GM19099 (cell line): ENCODE results near the gene IL1RL2.

Experiments used
- POLR2A ChIP-seq: IDR thresholded peaks from 3 replicates; pipeline ENCODE4 v1.6.1; 2011; ENCODE audit warnings: low read depth; ENCODE audit not compliant: insufficient read length; ENCODE audit errors: extremely low read depth

IL1RL2 gene

DNA sequence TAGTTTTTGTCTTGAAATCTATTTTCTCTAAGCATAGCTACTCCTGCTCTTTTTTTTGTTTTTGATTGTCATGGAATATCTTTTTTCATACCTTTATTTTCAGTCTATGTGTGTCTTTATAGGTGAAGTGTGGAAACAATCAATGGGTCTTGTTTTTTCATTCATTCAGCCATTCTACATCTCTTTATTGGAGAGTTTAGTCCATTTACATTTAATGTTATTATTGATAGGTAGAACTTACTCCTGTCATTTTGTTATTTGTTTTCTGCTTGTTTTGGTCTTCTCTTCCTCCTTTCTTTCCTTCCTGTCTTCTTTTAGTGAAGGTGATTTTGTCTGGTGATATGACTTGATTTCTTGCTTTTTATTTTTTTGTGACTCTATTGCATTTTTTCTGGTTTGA is 17.8 kb downstream of the IL1RL2 start:
- no peak for TF ChIP-seq POLR2A

DNA sequence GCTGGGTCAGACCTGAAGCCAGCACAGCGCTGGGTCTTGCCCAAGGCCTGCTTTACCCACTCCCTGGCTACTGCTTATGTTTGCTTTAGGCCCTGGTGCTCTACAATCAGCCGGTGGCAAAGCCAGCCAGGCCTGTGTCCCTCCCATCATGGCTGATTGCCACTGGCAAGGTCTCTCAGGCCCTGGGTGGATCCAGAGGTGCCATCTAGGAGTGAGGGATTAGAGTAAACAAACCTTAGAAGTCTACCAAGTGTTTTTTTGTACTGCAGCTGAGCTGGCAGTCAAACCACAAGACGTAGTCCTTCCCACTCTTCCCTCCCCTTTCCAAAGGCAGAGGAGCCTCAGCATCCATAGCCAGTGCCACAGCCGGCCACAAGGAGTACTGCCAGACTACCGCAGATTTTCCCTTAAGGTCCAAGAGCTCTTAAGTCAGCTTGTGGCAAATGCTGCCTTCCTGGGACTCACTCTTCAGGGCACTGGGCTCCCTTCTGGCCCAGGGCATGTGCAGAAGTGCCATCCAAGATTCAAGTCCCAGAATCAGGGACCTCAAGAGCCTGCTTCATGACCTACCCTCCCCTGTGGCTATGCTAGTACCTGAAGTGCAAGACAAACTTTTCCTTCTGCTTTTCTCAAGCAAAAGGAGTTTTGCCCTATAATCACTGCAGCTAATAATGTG is 20.0 kb downstream of the IL1RL2 start:
- no peak for TF ChIP-seq POLR2A

DNA sequence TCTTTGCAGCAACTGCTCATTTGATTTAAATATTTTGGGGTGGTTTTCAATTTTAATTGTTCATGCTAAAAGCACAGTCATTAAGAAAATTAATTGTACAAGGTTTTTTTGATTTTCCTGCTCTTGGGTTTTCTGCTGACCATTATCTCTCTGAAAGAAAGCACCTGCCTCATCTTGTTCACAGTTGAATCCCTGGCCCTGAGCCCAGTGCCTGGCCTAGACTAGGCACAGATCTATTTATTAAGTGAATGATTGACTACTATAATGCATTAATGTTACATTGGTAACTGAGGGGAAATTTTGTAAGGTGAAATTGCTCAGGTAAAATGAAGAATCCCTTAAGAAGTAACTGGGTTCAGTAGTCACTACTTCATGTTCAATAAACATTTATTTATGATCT is 22.0 kb downstream of the IL1RL2 start:
- TF ChIP-seq POLR2A, result no peak

DNA sequence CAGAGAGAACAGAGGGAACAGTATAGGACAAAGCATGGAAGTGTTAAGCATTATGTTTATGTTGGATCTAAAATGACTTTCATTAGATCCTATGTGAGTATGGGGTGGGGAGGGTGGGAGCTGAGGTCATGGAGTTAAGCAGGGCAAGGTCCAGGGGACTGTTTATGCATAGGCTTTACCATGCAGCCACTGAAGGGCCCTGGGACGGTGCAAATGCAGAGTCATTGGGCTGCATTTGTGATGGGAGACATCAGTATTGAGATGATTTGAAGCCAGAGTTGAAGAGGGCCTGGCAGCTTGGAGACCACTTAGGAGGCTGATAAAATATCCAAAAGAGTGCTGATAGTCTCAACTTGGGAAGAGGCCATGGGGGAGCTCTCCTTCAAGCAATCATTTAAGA is 22.7 kb downstream of the IL1RL2 start:
- TF ChIP-seq POLR2A, result no peak

DNA sequence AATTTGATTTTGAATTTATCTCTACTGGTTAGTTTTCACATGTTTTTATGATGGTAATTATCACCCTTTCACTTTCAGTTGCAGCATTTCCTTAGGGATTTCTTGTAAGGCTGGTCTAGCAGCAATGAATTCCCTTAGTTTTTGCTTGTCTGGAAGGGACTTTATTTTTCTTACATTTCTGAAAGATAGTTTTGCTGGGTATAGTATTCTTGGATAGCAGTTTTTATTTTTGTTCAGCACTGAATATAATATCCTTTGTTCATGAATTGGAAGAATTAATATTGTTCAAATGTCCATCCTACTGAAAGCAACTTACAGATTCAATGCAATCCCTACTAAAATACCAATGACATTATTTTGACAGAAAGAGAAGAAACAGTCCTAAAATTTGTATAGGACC is 30.2 kb downstream of the IL1RL2 start:
- no peak for TF ChIP-seq POLR2A

DNA sequence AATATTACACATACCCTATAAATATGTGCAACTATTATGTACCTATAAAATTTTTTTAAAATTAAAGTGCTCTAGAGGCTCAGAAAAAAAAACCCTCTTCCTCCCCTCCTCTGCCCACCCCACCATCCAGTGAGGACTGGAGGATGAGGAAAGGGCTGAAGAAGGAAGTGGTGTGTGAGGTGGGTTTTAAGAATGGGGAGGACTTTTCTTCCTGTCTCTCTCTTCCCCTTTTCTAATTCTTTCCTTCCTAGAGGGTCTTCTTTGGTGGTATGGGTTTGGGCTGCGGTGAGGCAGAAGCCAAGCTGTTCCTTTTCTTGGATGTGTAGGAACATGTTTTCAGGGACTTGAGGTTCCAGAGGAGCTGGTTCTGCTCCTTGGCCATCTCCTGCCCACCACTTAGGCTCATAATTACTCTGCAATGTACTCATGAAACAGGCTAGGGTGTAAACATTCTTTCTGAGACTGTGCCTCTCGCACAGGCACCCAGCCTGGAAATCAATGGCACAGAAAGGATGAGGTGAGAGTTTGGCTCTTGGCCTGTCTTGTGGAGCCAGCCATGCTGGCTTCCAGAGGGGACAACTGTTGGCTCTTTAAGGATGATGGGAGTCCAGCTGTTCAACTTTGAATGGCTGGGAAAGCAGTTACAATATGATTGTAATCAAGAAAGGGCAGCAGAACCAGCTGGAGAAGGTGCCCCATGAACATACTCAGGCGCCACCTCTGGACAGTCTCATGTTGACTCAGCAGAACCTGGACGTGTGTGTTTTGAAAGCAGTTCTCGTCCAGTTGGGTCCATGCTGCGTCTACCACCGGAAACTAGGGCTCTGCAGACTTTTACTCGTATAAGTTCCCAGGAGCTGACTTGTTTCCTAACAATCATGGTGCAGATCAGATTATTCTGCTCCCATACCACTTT is 38.3 kb downstream of the IL1RL2 start:
- no peak for TF ChIP-seq POLR2A

DNA sequence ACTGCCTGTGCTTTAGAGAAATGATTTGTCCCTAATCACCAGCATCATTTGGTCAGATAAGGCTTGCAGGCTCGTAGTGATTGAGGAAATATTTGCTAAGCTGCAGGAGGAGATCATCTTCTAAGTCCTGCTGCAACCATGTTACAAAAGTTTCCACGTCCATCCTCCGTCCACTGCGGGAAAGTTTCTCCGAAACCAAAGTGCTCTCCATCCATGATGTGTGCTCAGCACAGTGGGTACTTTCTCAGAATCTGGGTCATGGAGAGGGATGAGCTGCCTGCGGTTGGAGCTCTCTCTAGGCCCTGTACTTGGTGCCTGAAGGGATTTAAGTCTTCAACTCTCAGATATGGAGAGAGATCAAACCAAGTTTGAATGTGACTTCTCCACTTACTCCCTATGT is 39.3 kb downstream of the IL1RL2 start:
- TF ChIP-seq POLR2A, result no peak

DNA sequence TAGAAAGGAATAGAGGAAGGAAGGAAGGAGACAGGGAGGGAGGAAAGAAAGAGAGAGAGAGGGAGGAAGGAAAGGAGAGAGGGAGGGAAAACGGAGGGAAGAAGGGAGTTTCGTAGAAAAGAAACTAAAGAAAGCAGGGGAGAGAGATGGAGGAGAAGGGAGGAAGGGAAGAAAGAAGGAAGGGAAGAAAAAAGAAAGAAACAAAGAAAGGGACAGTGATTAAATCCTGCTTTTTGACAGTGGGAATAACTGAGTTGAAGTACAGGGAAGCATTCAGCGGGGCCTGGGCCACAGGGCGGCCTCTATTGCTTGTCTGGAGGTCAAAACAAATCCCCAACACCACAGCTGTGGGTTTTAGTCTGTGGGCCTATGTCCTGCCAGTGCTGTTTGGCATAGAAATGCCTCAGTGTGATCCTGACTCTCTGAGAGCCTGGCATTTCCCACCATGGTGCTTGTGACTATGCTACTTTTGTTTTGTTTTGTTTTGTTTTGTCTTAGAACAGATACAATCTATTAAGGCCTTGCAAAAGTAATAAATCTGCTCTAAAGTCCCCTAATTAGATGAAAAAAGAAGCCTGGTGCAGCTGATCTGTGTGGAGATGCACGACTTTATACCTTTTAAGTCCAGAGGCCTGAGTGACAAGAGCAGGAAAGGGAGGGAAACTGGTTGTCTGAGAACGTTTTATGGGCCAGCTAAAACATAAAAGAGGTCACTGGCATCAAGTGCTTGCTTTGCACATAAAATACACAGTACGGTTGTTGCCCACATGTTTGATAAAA is 40.0 kb downstream of the IL1RL2 start:
- TF ChIP-seq POLR2A, result no peak

DNA sequence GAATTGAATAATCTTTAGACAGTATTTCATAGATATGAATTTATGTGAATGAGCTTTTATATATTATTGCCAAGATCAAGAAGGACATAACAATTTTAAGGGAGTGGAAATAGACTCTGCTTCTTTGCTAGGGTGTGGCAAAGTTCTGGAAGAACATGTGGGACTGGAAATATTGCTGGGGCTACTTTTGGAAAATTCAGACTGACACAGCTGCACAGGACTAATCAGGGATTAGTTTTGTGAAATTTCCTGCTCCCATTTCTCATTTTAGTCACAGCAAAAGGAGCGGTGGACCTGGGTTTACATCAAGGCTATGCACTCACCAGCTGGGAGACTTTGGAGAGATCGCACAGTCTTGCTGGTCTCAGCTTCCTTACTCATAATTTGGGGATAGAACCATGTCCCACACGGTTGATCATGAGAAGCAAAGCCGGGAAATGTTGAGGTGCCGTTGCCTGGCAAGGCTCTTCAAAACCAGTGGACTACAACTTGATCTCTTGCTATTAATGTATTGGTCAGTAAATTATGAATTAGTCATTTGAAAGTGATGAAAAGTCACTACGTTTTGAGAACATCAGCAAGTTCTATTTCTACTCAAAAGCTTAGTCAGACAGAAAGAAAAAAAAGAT is 42.4 kb downstream of the IL1RL2 start:
- TF ChIP-seq POLR2A, result no peak

DNA sequence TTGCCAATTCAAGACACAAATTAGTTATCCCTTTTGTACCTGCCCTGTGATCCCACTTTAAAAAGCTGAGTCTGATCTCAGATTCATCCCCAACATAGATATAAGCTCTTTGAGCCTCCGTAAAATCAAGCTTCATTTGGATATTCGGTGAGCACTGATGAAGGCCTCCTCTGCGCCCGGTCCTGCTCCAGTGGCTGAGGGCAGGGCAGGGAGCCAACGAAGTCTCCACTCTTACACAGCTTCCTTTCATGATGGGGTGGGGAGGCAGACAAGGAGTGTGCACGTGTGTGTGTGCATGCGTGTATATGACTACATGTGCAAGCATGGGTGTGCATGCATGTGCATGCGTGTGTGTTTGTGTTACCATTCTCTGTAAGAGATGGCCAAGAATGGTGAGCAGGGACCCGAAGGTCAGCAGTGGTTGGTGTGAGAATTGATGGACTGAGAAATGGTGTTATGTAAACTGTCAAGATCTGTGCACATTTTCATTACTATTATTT is 43.6 kb downstream of the IL1RL2 start:
- TF ChIP-seq POLR2A, result no peak

DNA sequence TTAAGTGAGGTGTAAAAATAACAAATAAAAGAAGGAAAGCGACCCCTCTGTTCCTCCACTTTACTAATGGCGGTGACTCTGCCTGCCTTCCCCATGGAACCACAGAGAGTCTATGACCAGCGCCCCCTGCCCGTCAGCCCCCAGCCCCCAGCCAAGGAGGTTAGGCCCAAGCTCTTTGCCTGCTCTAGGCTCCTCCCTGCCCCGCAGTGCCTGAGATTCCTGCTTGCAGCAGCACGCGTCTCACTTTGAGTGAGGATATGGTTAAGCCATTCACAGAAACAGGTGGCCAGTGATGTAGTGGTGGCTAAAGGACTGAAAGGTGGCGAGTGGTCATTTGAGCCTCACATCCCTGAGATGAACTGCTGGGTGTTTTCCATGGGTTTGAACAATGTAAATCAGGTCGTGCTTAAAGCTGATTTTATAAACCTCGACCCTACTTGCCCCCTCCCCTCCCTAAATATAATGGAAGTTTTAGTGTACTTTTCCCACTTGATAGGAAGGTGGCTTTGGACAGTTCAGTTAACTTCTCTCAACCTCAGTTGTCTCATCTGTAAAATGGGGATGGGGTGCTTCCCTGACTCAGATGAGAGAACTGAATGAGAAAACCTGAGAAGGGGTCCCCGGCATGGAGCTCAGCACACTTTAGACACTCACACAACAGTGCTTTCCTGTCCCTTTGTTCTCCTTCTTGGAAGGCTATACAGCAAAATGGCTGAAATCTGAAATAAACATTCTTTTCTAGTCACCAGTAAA is 46.5 kb downstream of the IL1RL2 start:
- no peak for TF ChIP-seq POLR2A

DNA sequence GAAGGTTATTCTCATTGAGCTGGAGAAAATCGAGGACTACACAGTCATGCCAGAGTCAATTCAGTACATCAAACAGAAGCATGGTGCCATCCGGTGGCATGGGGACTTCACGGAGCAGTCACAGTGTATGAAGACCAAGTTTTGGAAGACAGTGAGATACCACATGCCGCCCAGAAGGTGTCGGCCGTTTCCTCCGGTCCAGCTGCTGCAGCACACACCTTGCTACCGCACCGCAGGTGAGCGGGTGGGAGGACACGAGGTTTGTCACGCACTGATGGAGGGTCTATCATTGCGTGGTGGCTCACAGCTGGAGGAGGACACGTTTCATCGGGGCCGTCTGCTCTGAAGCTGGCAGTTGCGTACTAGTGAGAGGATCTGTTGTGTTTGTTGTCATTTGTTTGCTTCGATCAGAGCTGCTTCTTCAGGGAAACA is 48.2 kb downstream of the IL1RL2 start:
- TF ChIP-seq POLR2A, result no peak

DNA sequence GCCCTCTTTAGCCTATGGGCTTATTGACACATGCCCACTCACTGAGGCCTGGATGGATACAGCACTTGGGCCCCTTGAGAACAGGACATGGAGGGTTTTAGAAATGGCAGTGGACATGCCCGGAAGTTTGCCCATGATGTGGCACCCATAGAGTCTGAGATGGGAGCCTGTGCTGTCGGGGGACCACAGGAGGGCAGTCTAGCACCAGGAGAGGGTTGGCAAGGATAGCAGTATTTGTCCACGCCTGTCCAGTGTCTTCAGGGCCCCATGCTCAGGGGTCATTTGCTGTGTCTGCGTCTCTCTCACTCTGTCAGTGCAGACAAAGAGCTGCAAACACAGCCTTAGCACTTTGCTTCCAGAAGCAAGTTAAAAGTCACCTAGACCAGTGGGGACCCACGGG is 48.7 kb downstream of the IL1RL2 start:
- no peak for TF ChIP-seq POLR2A

DNA sequence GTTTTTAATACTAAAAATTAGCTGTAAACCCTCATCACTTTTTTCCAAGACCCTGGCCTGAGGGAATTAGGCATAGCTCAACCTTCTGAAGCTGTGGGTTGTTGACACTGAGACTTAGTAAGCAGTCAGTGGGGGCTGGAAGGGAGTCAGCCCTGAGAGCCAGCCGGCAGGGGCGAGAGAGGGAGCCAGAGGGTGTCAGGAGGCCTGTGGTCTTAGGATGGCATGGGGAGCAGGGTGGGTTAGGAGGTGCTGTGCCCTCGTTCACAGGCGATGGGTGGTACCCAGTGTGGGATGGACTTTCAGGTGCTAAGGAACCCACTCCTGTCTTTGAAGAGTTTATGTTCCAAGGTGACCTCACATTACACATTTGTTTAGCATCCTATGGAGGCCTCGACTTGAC is 49.3 kb downstream of the IL1RL2 start:
- no peak for TF ChIP-seq POLR2A
